ENCODE results near the gene CYP27A1.

Gene CYP27A1

DNA sequence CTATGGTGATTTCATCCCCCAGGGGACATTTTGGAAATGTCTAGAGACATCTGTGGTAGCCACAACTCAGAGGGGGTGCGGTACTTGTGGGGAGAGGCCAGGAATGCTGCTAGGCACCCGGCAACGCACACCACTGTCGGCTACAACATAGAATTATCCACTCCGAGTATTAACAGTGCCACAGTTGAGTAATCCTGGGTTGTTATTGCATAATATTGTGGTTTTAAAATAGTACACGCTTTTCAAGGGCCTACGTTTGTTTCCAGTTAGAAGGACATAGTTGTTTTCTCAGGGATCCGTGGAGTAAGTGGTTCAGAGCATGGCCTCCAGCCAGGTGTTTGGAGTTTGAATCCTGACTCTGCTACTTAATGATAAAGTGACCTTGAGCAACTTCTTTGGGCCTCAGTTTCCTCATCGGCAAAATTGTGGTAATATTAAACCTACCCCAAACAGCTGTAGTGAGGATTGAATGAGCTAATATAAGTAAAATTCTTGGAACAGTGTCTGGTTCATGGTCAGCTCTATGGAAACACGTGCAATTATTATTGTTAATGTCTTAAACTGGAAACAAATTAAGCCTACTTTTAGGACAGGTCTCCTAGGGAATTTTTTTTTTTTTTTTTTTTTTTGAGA, 24.5 kb downstream of the CYP27A1 start:
- H2AFZ ChIP-seq (ENCODE audit: low read depth, low read length): no peak overlapping the region
- no peak overlapping the region for H3K4me3 ChIP-seq (ENCODE audit: low read length)
- no peaks in the 10 kb centered on the region for H3K36me3 ChIP-seq (ENCODE audit: insufficient read depth, low read length)
- no peaks in the 10 kb centered on the region for H3K9me3 ChIP-seq (ENCODE audit: low read length)
- no peaks in the 10 kb centered on the region for H3K4me1 ChIP-seq (ENCODE audit: insufficient read depth, low read length)
- H3K27me3 ChIP-seq (ENCODE audit: insufficient read depth, low read length): no peaks in the 10 kb centered on the region

DNA sequence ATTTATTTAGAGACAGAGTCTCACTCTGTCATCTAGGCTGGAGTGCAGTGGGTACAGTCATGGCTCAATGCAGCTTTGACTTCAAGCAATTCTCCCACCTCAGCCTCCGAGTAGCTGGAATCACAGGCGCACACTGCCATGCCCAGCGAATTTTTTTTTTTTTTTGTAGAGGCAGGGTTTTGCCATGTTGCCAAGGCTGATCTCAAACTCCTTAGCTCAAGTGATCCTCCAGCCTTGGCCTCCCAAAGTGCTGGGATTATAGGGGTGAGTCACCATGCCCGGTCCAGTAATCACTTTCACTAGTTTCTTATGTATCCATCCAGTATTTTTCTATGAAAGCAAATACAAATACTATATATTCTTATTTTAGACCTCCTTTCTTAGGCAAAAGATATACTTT, 25.7 kb downstream of the CYP27A1 start:
- Histone ChIP-seq H2AFZ (ENCODE audit: low read depth, low read length) (no peak overlapping the region), H3K4me1 (ENCODE audit: insufficient read depth, low read length) (no peaks in the 10 kb centered on the region), H3K36me3 (ENCODE audit: insufficient read depth, low read length) (no peaks in the 10 kb centered on the region), H3K9me3 (ENCODE audit: low read length) (no peaks in the 10 kb centered on the region), H3K4me3 (ENCODE audit: low read length) (no peak overlapping the region), H3K27me3 (ENCODE audit: insufficient read depth, low read length) (no peaks in the 10 kb centered on the region)

DNA sequence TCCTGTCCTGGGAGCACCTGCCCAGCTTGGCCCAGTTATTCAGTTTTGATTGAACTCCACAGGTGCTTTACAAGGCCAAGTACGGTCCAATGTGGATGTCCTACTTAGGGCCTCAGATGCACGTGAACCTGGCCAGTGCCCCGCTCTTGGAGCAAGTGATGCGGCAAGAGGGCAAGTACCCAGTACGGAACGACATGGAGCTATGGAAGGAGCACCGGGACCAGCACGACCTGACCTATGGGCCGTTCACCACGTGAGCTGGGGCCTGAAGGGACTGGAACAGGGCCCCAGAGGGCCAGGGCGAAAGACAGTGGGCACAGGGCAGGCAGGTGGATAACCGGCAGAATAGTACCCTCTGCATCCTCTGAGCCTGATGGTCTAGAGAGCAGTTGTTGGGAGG, 27.6 kb downstream of the CYP27A1 start:
- H3K4me1 ChIP-seq (ENCODE audit: insufficient read depth, low read length): no peaks in the 10 kb centered on the region
- no peak overlapping the region for H3K4me3 ChIP-seq (ENCODE audit: low read length)
- no peaks in the 10 kb centered on the region for H3K36me3 ChIP-seq (ENCODE audit: insufficient read depth, low read length)
- no peaks in the 10 kb centered on the region for H3K27me3 ChIP-seq (ENCODE audit: insufficient read depth, low read length)
- no peaks in the 10 kb centered on the region for H3K9me3 ChIP-seq (ENCODE audit: low read length)
- H2AFZ ChIP-seq (ENCODE audit: low read depth, low read length): no peak overlapping the region

DNA sequence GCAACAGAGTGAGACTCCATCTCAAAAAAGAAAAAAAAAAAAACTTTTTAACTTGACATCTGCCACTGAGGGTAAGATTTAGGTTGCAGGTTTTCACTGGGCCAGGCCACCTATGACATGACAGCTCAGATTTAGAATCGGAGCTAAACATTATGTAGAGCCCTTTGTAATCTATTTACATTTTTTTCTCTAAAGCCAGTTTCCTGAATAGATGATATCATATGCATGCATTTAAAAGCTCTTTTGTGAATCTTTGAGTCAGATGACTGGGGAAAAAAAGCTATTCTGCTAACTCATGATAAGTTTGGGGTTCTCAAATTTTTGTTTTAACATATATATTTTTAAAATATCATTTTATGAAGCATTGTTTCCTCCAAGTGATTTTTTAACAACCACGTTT, 28.3 kb downstream of the CYP27A1 start:
- no peaks in the 10 kb centered on the region for H3K9me3 ChIP-seq (ENCODE audit: low read length)
- H3K36me3 ChIP-seq (ENCODE audit: insufficient read depth, low read length): no peaks in the 10 kb centered on the region
- no peak overlapping the region for H2AFZ ChIP-seq (ENCODE audit: low read depth, low read length)
- H3K4me3 ChIP-seq (ENCODE audit: low read length): no peak overlapping the region
- H3K27me3 ChIP-seq (ENCODE audit: insufficient read depth, low read length): no peaks in the 10 kb centered on the region
- no peaks in the 10 kb centered on the region for H3K4me1 ChIP-seq (ENCODE audit: insufficient read depth, low read length)

DNA sequence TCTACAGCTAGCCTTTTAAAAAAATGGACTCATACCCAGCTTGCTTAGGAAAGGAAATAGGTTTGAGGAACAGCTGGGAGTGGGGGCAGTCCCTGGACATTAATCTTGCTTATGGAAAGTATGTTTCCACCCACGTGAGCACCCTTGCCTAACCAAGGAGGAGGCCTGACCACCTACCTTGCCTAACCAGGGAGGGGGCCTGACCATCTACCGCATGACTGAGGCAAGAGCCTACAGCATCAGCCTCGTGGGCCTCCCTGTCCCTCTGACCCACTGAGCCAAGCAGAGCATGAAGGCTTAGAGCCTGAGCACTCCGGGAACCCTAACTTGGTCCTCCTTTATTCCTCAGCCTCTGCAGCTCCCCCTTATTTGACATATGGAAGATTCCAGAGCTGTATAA, 29.4 kb downstream of the CYP27A1 start:
- no peaks in the 10 kb centered on the region for H3K27me3 ChIP-seq (ENCODE audit: insufficient read depth, low read length)
- H3K4me1 ChIP-seq (ENCODE audit: insufficient read depth, low read length): no peaks in the 10 kb centered on the region
- no peak overlapping the region for H3K4me3 ChIP-seq (ENCODE audit: low read length)
- no peaks in the 10 kb centered on the region for H3K9me3 ChIP-seq (ENCODE audit: low read length)
- no peak overlapping the region for H2AFZ ChIP-seq (ENCODE audit: low read depth, low read length)
- no peaks in the 10 kb centered on the region for H3K36me3 ChIP-seq (ENCODE audit: insufficient read depth, low read length)

DNA sequence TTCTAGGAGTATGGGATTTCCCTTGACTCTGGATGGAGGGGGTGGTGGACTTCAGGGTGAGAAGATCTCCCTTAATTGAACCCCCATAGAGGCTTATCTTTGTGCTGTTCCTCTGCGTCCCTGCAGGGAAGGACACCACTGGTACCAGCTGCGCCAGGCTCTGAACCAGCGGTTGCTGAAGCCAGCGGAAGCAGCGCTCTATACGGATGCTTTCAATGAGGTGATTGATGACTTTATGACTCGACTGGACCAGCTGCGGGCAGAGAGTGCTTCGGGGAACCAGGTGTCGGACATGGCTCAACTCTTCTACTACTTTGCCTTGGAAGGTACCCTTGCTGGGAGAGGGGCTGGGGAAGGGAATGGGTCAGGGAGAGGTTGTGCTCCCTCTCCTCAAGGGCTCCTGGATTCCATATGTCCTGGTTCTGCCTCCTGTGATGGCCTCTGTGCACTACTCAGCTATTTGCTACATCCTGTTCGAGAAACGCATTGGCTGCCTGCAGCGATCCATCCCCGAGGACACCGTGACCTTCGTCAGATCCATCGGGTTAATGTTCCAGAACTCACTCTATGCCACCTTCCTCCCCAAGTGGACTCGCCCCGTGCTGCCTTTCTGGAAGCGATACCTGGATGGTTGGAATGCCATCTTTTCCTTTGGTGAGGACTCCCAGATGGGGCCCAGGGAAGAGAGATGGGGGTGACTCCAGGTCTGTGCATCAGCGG, 30.3 kb downstream of the CYP27A1 start:
- Histone ChIP-seq H3K4me1 (ENCODE audit: insufficient read depth, low read length) (no peaks in the 10 kb centered on the region), H3K36me3 (ENCODE audit: insufficient read depth, low read length) (no peaks in the 10 kb centered on the region), H3K27me3 (ENCODE audit: insufficient read depth, low read length) (no peaks in the 10 kb centered on the region), H3K4me3 (ENCODE audit: low read length) (no peak overlapping the region), H3K9me3 (ENCODE audit: low read length) (no peaks in the 10 kb centered on the region), H2AFZ (ENCODE audit: low read depth, low read length) (no peak overlapping the region)

DNA sequence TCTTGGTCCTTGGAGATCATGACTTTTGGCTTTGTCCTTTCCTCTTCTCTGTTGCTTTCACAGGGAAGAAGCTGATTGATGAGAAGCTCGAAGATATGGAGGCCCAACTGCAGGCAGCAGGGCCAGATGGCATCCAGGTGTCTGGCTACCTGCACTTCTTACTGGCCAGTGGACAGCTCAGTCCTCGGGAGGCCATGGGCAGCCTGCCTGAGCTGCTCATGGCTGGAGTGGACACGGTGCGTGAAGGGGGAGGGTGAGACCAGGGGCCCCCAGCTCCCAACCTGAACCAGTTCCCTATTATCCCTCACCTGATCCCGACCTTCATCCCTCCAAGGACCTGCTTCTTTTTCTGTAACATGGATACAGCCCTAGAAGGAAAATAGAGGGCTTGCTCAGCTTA, 30.9 kb downstream of the CYP27A1 start:
- H3K9me3 ChIP-seq (ENCODE audit: low read length): no peaks in the 10 kb centered on the region
- H2AFZ ChIP-seq (ENCODE audit: low read depth, low read length): no peak overlapping the region
- no peaks in the 10 kb centered on the region for H3K4me1 ChIP-seq (ENCODE audit: insufficient read depth, low read length)
- no peaks in the 10 kb centered on the region for H3K36me3 ChIP-seq (ENCODE audit: insufficient read depth, low read length)
- H3K27me3 ChIP-seq (ENCODE audit: insufficient read depth, low read length): no peaks in the 10 kb centered on the region
- H3K4me3 ChIP-seq (ENCODE audit: low read length): no peak overlapping the region

DNA sequence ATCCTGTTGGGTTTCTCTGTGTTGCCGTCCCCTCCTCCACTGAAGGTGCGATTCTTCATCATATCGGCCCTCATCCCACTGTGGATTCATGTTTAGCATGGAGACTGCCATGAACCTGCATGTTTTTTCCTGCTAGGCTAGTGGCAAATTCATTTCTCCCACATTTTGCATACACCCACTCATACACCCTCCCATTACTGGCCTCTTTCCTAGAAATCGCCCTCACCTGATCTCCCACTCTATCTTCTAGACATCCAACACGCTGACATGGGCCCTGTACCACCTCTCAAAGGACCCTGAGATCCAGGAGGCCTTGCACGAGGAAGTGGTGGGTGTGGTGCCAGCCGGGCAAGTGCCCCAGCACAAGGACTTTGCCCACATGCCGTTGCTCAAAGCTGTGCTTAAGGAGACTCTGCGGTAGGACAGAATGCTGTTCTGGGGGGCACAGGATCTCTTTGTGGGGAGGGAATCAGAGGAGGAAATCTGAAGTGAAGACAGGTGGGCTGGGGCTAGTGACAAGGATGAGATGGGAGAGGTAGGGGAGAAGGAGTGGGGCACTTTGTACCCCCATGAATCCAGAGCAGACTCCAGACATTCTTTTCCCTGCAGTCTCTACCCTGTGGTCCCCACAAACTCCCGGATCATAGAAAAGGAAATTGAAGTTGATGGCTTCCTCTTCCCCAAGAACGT, 32.0 kb downstream of the CYP27A1 start:
- no peaks in the 10 kb centered on the region for H3K36me3 ChIP-seq (ENCODE audit: insufficient read depth, low read length)
- H3K4me3 ChIP-seq (ENCODE audit: low read length): no peak overlapping the region
- H2AFZ ChIP-seq (ENCODE audit: low read depth, low read length): no peak overlapping the region
- H3K4me1 ChIP-seq (ENCODE audit: insufficient read depth, low read length): no peaks in the 10 kb centered on the region
- no peaks in the 10 kb centered on the region for H3K27me3 ChIP-seq (ENCODE audit: insufficient read depth, low read length)
- H3K9me3 ChIP-seq (ENCODE audit: low read length): no peaks in the 10 kb centered on the region

DNA sequence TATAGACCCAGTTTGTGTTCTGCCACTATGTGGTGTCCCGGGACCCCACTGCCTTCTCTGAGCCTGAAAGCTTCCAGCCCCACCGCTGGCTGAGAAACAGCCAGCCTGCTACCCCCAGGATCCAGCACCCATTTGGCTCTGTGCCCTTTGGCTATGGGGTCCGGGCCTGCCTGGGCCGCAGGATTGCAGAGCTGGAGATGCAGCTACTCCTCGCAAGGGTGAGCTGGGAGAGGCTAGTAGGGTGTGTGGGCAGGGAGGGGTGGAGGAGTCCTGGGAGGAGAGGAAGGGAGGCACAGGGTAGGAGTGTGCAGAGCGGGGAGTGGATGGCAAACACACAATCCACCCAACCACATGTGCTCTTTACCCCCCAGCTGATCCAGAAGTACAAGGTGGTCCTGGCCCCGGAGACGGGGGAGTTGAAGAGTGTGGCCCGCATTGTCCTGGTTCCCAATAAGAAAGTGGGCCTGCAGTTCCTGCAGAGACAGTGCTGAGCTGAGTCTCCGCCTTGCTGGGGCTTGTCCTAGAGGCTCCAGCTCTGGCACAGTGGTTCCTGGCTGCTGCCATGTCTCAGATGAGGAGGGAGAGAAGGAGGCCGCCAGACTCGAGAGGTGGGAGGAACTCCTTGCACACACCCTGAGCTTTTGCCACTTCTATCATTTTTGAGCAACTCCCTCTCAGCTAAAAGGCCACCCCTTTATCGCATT, 32.7 kb downstream of the CYP27A1 start:
- no peaks in the 10 kb centered on the region for H3K9me3 ChIP-seq (ENCODE audit: low read length)
- no peak overlapping the region for H3K4me3 ChIP-seq (ENCODE audit: low read length)
- no peak overlapping the region for H2AFZ ChIP-seq (ENCODE audit: low read depth, low read length)
- H3K27me3 ChIP-seq (ENCODE audit: insufficient read depth, low read length): no peaks in the 10 kb centered on the region
- H3K36me3 ChIP-seq (ENCODE audit: insufficient read depth, low read length): no peaks in the 10 kb centered on the region
- no peaks in the 10 kb centered on the region for H3K4me1 ChIP-seq (ENCODE audit: insufficient read depth, low read length)

DNA sequence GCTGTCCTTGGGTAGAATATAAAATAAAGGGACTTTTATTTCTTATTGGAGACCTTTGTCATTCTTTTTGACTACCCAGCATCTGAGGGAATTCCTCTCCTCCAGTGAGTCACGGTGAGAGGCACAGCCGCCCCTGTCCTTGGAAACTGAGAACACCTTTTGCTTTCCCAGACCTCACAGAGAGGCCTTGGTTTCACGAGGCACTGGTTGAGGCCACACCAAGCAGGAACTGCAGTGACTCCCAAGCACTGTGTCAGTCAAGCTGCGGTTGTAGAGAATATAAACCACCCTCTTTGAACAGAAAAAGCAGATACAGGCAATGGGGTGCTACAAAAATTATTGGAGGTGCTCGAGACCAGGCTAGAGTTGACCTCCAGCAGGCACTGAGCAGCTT, 33.3 kb downstream of the CYP27A1 start:
- no peaks in the 10 kb centered on the region for H3K27me3 ChIP-seq (ENCODE audit: insufficient read depth, low read length)
- H2AFZ ChIP-seq (ENCODE audit: low read depth, low read length): no peak overlapping the region
- no peak overlapping the region for H3K4me3 ChIP-seq (ENCODE audit: low read length)
- H3K9me3 ChIP-seq (ENCODE audit: low read length): no peaks in the 10 kb centered on the region
- no peaks in the 10 kb centered on the region for H3K4me1 ChIP-seq (ENCODE audit: insufficient read depth, low read length)
- no peaks in the 10 kb centered on the region for H3K36me3 ChIP-seq (ENCODE audit: insufficient read depth, low read length)

DNA sequence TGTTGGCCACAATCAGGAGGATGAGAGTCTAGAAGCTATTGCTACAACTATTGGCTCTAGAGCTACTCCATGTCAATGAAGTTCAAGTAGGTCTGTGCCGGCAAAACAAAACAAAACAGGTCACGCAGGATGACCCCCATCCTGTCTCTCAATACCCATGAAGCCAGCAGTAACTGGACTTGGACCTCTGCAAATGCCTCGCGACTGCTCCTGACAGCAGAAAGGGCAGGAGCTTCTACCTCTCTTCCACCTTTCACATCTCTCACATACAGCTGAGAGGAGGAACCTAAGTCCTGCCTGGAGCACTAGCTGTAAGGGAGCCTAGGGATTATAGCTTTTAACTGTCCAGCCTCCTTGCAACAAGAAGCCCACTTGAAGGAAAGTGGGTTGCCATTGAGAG, 33.7 kb downstream of the CYP27A1 start:
- Histone ChIP-seq H3K4me1 (ENCODE audit: insufficient read depth, low read length) (no peaks in the 10 kb centered on the region), H3K4me3 (ENCODE audit: low read length) (no peak overlapping the region), H3K27me3 (ENCODE audit: insufficient read depth, low read length) (no peaks in the 10 kb centered on the region), H2AFZ (ENCODE audit: low read depth, low read length) (no peak overlapping the region), H3K9me3 (ENCODE audit: low read length) (no peaks in the 10 kb centered on the region), H3K36me3 (ENCODE audit: insufficient read depth, low read length) (no peaks in the 10 kb centered on the region)

DNA sequence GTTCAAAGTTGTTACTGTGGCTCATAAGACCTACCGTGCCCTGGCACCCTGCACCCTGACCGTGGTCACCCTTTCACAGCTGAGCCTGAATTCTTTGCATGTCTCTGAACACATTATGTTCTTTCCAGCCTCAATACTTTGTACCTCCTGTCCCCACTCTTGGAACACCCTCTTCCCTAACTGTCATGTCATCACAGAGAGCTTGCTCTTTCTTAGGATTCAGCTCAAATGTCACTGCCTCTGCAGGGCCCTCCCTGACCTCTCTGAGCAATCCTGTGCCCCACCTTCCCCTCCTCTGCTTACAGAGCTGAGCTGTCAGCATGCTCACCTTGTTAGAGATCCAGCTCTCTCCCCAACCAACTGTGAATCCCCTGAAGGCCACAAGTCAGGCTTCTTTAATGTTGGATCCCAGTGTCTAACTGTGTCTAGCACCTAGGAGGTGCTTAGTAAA, 34.6 kb downstream of the CYP27A1 start:
- H3K9me3 ChIP-seq (ENCODE audit: low read length): no peaks in the 10 kb centered on the region
- H3K36me3 ChIP-seq (ENCODE audit: insufficient read depth, low read length): no peaks in the 10 kb centered on the region
- no peaks in the 10 kb centered on the region for H3K27me3 ChIP-seq (ENCODE audit: insufficient read depth, low read length)
- no peak overlapping the region for H2AFZ ChIP-seq (ENCODE audit: low read depth, low read length)
- H3K4me3 ChIP-seq (ENCODE audit: low read length): no peak overlapping the region
- H3K4me1 ChIP-seq (ENCODE audit: insufficient read depth, low read length): no peaks in the 10 kb centered on the region

DNA sequence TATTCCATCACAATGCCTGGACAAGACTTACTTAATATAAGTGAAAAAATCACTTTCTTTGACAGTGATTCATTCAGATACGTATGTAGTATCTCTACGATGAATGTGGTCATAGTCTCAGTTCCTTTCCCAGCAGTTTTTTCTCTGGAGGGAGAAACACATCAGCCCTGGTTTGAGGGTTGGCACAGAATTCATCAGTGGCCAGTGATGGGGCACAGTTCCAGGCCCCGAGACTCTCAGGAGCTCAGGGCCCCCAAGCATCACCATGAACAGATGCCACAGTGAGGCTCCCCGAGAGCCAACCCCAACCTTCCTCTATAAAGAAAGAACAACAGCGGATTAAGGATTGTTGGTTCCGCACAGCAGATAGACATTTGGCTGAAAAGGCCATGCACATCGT, 37.1 kb downstream of the CYP27A1 start:
- H3K4me3 ChIP-seq (ENCODE audit: low read length): no peak overlapping the region
- no peaks in the 10 kb centered on the region for H3K9me3 ChIP-seq (ENCODE audit: low read length)
- H3K27me3 ChIP-seq (ENCODE audit: insufficient read depth, low read length): no peaks in the 10 kb centered on the region
- H2AFZ ChIP-seq (ENCODE audit: low read depth, low read length): no peak overlapping the region
- H3K4me1 ChIP-seq (ENCODE audit: insufficient read depth, low read length): no peaks in the 10 kb centered on the region
- H3K36me3 ChIP-seq (ENCODE audit: insufficient read depth, low read length): no peaks in the 10 kb centered on the region
